ENCODE results near the gene BCL3. TPM values are rescaled to one million over a fixed set of nuclear protein-coding genes. Genes with fewer than 3 reads are reported as not detected.

The BCL3 gene
- total and polyA plus RNA-seq, 2 experiments from 2014 or later = 1.4 to 4.1 TPM

DNA sequence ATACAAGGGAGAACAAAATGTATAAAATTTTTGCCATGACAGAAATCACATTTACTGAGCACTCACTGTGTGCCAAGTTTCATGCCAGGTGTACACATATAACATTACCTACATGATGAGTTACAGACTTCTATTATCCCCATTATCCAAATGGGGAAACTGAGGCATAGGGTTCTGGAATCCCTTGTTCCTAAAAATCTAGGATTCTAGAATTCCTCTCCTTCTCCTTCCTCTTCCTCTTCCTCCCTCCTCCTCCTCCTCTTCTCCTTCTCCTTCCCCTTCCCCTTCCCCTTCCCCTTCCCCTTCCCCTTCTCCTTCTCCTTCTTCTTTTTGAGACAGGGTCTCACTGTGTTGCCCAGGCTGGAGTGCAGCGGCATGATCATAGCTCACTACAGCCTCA is 14.2 kb upstream of the BCL3 start (continued):
- TF ChIP-seq, protein P1, sequence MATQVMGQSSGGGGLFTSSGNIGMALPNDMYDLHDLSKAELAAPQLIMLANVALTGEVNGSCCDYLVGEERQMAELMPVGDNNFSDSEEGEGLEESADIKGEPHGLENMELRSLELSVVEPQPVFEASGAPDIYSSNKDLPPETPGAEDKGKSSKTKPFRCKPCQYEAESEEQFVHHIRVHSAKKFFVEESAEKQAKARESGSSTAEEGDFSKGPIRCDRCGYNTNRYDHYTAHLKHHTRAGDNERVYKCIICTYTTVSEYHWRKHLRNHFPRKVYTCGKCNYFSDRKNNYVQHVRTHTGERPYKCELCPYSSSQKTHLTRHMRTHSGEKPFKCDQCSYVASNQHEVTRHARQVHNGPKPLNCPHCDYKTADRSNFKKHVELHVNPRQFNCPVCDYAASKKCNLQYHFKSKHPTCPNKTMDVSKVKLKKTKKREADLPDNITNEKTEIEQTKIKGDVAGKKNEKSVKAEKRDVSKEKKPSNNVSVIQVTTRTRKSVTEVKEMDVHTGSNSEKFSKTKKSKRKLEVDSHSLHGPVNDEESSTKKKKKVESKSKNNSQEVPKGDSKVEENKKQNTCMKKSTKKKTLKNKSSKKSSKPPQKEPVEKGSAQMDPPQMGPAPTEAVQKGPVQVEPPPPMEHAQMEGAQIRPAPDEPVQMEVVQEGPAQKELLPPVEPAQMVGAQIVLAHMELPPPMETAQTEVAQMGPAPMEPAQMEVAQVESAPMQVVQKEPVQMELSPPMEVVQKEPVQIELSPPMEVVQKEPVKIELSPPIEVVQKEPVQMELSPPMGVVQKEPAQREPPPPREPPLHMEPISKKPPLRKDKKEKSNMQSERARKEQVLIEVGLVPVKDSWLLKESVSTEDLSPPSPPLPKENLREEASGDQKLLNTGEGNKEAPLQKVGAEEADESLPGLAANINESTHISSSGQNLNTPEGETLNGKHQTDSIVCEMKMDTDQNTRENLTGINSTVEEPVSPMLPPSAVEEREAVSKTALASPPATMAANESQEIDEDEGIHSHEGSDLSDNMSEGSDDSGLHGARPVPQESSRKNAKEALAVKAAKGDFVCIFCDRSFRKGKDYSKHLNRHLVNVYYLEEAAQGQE (IDR thresholded peaks at IDR 0.05; ENCODE audit: unreplicated experiment) = no peak
- TF ChIP-seq CREB1 (CRISPR knock-in tag; IDR thresholded peaks at IDR 0.05; ENCODE audit: low read depth) (no peak), STAT1 (IDR thresholded peaks at IDR 0.05; ENCODE audit: unreplicated experiment) (no peak), ZNF114 (CRISPR knock-in tag; IDR thresholded peaks at IDR 0.05) (no peak)
- TF ChIP-seq, protein P2, sequence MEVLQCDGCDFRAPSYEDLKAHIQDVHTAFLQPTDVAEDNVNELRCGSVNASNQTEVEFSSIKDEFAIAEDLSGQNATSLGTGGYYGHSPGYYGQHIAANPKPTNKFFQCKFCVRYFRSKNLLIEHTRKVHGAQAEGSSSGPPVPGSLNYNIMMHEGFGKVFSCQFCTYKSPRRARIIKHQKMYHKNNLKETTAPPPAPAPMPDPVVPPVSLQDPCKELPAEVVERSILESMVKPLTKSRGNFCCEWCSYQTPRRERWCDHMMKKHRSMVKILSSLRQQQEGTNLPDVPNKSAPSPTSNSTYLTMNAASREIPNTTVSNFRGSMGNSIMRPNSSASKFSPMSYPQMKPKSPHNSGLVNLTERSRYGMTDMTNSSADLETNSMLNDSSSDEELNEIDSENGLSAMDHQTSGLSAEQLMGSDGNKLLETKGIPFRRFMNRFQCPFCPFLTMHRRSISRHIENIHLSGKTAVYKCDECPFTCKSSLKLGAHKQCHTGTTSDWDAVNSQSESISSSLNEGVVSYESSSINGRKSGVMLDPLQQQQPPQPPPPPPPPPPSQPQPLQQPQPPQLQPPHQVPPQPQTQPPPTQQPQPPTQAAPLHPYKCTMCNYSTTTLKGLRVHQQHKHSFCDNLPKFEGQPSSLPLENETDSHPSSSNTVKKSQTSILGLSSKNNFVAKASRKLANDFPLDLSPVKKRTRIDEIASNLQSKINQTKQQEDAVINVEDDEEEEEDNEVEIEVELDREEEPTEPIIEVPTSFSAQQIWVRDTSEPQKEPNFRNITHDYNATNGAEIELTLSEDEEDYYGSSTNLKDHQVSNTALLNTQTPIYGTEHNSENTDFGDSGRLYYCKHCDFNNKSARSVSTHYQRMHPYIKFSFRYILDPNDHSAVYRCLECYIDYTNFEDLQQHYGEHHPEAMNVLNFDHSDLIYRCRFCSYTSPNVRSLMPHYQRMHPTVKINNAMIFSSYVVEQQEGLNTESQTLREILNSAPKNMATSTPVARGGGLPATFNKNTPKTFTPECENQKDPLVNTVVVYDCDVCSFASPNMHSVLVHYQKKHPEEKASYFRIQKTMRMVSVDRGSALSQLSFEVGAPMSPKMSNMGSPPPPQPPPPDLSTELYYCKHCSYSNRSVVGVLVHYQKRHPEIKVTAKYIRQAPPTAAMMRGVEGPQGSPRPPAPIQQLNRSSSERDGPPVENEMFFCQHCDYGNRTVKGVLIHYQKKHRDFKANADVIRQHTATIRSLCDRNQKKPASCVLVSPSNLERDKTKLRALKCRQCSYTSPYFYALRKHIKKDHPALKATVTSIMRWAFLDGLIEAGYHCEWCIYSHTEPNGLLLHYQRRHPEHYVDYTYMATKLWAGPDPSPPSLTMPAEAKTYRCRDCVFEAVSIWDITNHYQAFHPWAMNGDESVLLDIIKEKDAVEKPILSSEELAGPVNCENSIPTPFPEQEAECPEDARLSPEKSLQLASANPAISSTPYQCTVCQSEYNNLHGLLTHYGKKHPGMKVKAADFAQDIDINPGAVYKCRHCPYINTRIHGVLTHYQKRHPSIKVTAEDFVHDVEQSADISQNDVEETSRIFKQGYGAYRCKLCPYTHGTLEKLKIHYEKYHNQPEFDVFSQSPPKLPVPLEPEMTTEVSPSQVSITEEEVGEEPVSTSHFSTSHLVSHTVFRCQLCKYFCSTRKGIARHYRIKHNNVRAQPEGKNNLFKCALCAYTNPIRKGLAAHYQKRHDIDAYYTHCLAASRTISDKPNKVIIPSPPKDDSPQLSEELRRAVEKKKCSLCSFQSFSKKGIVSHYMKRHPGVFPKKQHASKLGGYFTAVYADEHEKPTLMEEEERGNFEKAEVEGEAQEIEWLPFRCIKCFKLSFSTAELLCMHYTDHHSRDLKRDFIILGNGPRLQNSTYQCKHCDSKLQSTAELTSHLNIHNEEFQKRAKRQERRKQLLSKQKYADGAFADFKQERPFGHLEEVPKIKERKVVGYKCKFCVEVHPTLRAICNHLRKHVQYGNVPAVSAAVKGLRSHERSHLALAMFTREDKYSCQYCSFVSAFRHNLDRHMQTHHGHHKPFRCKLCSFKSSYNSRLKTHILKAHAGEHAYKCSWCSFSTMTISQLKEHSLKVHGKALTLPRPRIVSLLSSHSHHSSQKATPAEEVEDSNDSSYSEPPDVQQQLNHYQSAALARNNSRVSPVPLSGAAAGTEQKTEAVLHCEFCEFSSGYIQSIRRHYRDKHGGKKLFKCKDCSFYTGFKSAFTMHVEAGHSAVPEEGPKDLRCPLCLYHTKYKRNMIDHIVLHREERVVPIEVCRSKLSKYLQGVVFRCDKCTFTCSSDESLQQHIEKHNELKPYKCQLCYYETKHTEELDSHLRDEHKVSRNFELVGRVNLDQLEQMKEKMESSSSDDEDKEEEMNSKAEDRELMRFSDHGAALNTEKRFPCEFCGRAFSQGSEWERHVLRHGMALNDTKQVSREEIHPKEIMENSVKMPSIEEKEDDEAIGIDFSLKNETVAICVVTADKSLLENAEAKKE (CRISPR knock-in tag; IDR thresholded peaks at IDR 0.05) = no peak

DNA sequence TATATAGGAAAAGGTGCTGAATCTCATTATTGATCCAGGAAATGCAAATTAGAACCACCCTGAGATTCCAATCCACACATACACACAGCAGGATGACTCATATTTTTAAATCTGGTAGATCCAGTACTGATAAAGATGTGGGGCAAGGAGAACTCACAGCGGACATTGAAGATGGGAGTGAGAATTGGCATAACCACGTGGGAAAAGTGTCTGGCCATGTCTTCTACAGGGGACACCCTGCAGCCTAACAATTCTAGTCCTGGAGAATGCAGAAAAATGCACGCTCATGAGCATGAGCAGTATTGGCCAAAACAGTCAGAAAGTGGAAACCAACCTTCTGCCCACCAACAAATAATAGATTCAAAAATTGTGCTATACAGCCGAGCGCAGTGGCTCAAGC is 13.5 kb upstream of the BCL3 start:
- peaks cover 2% of the 10 kb centered on the region; the same call in 2 of the 3 replicates for H3K4me1 Mint-ChIP-seq
- no peaks in the 10 kb centered on the region for H3K36me3 ChIP-seq (ENCODE audit: insufficient read depth)
- peaks cover 8% of the 10 kb centered on the region for H3K27me3 Mint-ChIP-seq (ENCODE audit: insufficient read depth, low read depth, poor library complexity)
- DNase-seq (ENCODE audit: low spot score) (no peak), ATAC-seq (no peak)
- H3K79me2 ChIP-seq (replicated peaks; ENCODE audit: insufficient read depth) = no peaks in the 10 kb centered on the region
- H3K27ac ChIP-seq (ENCODE audit: low read depth) = no peak overlapping the region
- no peaks in the 10 kb centered on the region for H3K9me3 Mint-ChIP-seq
- no peaks in the 10 kb centered on the region for H3K27me3 ChIP-seq (ENCODE audit: insufficient read depth)
- H3F3A ChIP-seq (replicated peaks; ENCODE audit: low read depth) = no peaks in the 10 kb centered on the region
- no peak overlapping the region for H3K4me2 ChIP-seq
- H3K4me3 Mint-ChIP-seq = no peak overlapping the region
- H3K4me1 ChIP-seq (ENCODE audit: insufficient read depth) = no peaks in the 10 kb centered on the region
- H2AFZ ChIP-seq = no peak overlapping the region
- no peak overlapping the region for H3K4me3 ChIP-seq
- H3K36me3 Mint-ChIP-seq (ENCODE audit: low read depth) = no peaks in the 10 kb centered on the region
- H4K20me1 ChIP-seq (replicated peaks; ENCODE audit: insufficient read depth) = no peaks in the 10 kb centered on the region
- H3K27ac Mint-ChIP-seq = no peak overlapping the region
- H3K9me2 ChIP-seq (ENCODE audit: insufficient read depth) = no peaks in the 10 kb centered on the region
- TF ChIP-seq CREB1 (CRISPR knock-in tag; IDR thresholded peaks at IDR 0.05; ENCODE audit: low read depth) (no peak), STAT1 (IDR thresholded peaks at IDR 0.05; ENCODE audit: unreplicated experiment) (no peak), ZNF114 (CRISPR knock-in tag; IDR thresholded peaks at IDR 0.05) (no peak), POLR2AphosphoS5 (IDR thresholded peaks at IDR 0.05; ENCODE audit: low read depth) (no peak), NANOG (IDR thresholded peaks at IDR 0.05; ENCODE audit: borderline replicate concordance) (no peak), ZNF331 (CRISPR knock-in tag; IDR thresholded peaks at IDR 0.05; ENCODE audit: low read depth) (no peak)
- TF ChIP-seq, protein P3, sequence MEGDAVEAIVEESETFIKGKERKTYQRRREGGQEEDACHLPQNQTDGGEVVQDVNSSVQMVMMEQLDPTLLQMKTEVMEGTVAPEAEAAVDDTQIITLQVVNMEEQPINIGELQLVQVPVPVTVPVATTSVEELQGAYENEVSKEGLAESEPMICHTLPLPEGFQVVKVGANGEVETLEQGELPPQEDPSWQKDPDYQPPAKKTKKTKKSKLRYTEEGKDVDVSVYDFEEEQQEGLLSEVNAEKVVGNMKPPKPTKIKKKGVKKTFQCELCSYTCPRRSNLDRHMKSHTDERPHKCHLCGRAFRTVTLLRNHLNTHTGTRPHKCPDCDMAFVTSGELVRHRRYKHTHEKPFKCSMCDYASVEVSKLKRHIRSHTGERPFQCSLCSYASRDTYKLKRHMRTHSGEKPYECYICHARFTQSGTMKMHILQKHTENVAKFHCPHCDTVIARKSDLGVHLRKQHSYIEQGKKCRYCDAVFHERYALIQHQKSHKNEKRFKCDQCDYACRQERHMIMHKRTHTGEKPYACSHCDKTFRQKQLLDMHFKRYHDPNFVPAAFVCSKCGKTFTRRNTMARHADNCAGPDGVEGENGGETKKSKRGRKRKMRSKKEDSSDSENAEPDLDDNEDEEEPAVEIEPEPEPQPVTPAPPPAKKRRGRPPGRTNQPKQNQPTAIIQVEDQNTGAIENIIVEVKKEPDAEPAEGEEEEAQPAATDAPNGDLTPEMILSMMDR (conservative IDR thresholded peaks at IDR 0.05; ENCODE audit: low read depth in 2 of 2) = no peak
- TF ChIP-seq, protein P1 (IDR thresholded peaks at IDR 0.05; ENCODE audit: unreplicated experiment) = no peak

All from GM23338 (cell line).